ENCODE results near the gene ZNF134.

The ZNF134 gene

DNA sequence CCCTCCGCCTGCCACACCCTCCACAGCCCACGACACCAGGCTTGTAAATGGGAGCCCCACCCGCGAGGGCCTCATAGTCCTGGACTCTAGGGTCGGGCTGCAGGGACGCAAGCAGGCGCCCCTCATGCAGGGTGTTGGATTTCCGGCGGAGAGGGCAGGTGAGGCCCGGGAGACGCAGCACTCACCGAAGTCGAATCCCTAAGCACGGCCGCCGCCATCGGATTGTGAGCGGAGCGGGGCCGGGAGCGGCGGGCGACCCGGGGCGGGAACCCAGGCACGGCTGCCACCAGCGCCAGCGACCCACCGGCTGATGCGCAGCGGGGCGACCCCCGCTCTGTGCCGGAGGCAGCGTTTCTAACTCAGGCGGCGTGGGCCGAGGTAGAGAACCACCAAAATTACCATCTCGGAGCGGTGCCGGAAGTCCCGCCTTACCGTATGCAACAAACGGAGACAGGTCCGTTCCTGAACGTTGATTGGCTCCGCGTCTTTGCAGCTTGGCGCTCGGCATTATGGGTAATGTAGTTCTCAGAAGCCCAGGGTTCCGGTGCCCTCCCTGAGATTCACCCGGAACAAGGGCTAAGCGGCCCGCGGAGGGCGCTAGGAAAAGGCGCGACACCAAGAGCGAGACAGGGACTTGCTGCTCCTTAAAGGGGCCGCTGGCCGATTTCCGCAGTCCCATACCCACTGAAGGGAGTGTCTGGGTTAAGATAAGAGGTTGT is 35.4 kb upstream of the ZNF134 start, which contains the start of gene ZNF416:
Gene ZNF416, minus strand, starts transcription at position 425 of the 719 bp plus-strand sequence. Its CDS starts 207 bp downstream, at position 218.
- ChIA-PET POLR2A (interaction anchor here (1.4 to 1.8 kb wide), 2 partner anchors 54 to 79 kb away, joined by 4 to 5 read pairs; partner anchors contain the start of genes ZNF211 and ZNF773), CTCF (no interaction called here)
- Histone ChIP-seq H3K27ac (ENCODE audit: extremely low read depth, low read depth, low read length) (peak within 1 kb of the TSS; percentile 68; the same call in 1 of the 2 replicates), H3K4me1 (ENCODE audit: control insufficient read depth, insufficient read depth, low read length) (no peaks in the 10 kb centered on the region), H3K36me3 (ENCODE audit: control insufficient read depth in 2 of 2, insufficient read depth in 1 of 2, low read length in 2 of 2) (peaks cover 18 to 42% of the 10 kb centered on the region in 2 experiments; a peak in 2 of 3 replicates), H3K4me3 (ENCODE audit: low read depth, low read length) (peak within 1 kb of the TSS; percentile 89), H3K9me3 (ENCODE audit: control insufficient read depth, insufficient read depth, low read depth, low read length) (peaks cover 9% of the 10 kb centered on the region)
- TF ChIP-seq SP7 (tag by site-specific recombination; IDR thresholded peaks at IDR 0.05) (no peak), ZNF404 (tag by site-specific recombination; IDR thresholded peaks at IDR 0.05) (no peak), ZNF76 (tag by site-specific recombination; IDR thresholded peaks at IDR 0.05; ENCODE audit: borderline replicate concordance, low read depth) (peak; percentile 93), ZNF658 (tag by site-specific recombination; IDR thresholded peaks at IDR 0.05) (no peak), KLF9 (tag by site-specific recombination; IDR thresholded peaks at IDR 0.05; ENCODE audit: low read depth) (peak; percentile 62; the same call in 1 of the 2 replicates), ZNF785 (tag by site-specific recombination; IDR thresholded peaks at IDR 0.05) (no peak), ZNF146 (tag by site-specific recombination; IDR thresholded peaks at IDR 0.05) (no peak), ZXDB (tag by site-specific recombination; IDR thresholded peaks at IDR 0.05) (peak; percentile 55), ZNF548 (tag by site-specific recombination; IDR thresholded peaks at IDR 0.05) (no peak), ZNF843 (tag by site-specific recombination; IDR thresholded peaks at IDR 0.05) (no peak), ZNF664 (tag by site-specific recombination; IDR thresholded peaks at IDR 0.05) (0 out of 2 replicates have a peak, but pooled peaks have one; percentile 18), ZBTB48 (tag by site-specific recombination; IDR thresholded peaks at IDR 0.05) (peak; percentile 34; the same call in 1 of the 2 replicates), KLF1 (tag by site-specific recombination; IDR thresholded peaks at IDR 0.05) (0 out of 2 replicates have a peak, but pooled peaks have one; percentile 25), HOXC10 (CRISPR knock-in tag; IDR thresholded peaks at IDR 0.05) (peak; percentile 79; the same call in 1 of the 2 replicates), ZNF473 (tag by site-specific recombination; IDR thresholded peaks at IDR 0.05) (no peak), ATF2 (tag by site-specific recombination; IDR thresholded peaks at IDR 0.05; ENCODE audit: low read depth) (no peak), ZNF558 (tag by site-specific recombination; IDR thresholded peaks at IDR 0.05) (peak; percentile 12; the same call in 1 of the 2 replicates), GLIS1 (tag by site-specific recombination; IDR thresholded peaks at IDR 0.05) (no peak), MZF1 (tag by site-specific recombination; IDR thresholded peaks at IDR 0.05; ENCODE audit: borderline replicate concordance) (peak; percentile 13; the same call in 1 of the 2 replicates), ZNF677 (tag by site-specific recombination; IDR thresholded peaks at IDR 0.05) (no peak), SP2 (tag by site-specific recombination; IDR thresholded peaks at IDR 0.05) (peak; percentile 86), ZNF155 (tag by site-specific recombination; IDR thresholded peaks at IDR 0.05) (no peak), ZNF138 (tag by site-specific recombination; IDR thresholded peaks at IDR 0.05; ENCODE audit: borderline replicate concordance) (no peak), MYNN (tag by site-specific recombination; IDR thresholded peaks at IDR 0.05; ENCODE audit: borderline replicate concordance) (no peak), ZNF549 (tag by site-specific recombination; IDR thresholded peaks at IDR 0.05) (no peak), ZNF629 (tag by site-specific recombination; IDR thresholded peaks at IDR 0.05) (peak; percentile 11; the same call in 1 of the 2 replicates), ZNF23 (tag by site-specific recombination; IDR thresholded peaks at IDR 0.05; ENCODE audit: borderline replicate concordance) (no peak), YY2 (tag by site-specific recombination; IDR thresholded peaks at IDR 0.05) (peak; percentile 55)
- TF ChIP-seq, protein P1, sequence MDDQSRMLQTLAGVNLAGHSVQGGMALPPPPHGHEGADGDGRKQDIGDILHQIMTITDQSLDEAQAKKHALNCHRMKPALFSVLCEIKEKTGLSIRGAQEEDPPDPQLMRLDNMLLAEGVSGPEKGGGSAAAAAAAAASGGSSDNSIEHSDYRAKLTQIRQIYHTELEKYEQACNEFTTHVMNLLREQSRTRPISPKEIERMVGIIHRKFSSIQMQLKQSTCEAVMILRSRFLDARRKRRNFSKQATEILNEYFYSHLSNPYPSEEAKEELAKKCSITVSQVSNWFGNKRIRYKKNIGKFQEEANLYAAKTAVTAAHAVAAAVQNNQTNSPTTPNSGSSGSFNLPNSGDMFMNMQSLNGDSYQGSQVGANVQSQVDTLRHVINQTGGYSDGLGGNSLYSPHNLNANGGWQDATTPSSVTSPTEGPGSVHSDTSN (CRISPR knock-in tag; IDR thresholded peaks at IDR 0.05) = peak; percentile 65; the same call in 1 of the 2 replicates
- TF ChIP-seq, protein P2, sequence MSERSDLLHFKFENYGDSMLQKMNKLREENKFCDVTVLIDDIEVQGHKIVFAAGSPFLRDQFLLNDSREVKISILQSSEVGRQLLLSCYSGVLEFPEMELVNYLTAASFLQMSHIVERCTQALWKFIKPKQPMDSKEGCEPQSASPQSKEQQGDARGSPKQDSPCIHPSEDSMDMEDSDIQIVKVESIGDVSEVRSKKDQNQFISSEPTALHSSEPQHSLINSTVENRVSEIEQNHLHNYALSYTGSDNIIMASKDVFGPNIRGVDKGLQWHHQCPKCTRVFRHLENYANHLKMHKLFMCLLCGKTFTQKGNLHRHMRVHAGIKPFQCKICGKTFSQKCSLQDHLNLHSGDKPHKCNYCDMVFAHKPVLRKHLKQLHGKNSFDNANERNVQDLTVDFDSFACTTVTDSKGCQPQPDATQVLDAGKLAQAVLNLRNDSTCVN (tag by site-specific recombination; optimal IDR thresholded peaks at IDR 0.05) = peak; percentile 44
- TF ChIP-seq, protein P3, sequence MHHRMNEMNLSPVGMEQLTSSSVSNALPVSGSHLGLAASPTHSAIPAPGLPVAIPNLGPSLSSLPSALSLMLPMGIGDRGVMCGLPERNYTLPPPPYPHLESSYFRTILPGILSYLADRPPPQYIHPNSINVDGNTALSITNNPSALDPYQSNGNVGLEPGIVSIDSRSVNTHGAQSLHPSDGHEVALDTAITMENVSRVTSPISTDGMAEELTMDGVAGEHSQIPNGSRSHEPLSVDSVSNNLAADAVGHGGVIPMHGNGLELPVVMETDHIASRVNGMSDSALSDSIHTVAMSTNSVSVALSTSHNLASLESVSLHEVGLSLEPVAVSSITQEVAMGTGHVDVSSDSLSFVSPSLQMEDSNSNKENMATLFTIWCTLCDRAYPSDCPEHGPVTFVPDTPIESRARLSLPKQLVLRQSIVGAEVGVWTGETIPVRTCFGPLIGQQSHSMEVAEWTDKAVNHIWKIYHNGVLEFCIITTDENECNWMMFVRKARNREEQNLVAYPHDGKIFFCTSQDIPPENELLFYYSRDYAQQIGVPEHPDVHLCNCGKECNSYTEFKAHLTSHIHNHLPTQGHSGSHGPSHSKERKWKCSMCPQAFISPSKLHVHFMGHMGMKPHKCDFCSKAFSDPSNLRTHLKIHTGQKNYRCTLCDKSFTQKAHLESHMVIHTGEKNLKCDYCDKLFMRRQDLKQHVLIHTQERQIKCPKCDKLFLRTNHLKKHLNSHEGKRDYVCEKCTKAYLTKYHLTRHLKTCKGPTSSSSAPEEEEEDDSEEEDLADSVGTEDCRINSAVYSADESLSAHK (tag by site-specific recombination; IDR thresholded peaks at IDR 0.05) = no peak

All from HEK293 (cell line).